HG02763 (cell line): ENCODE results near the gene HTD2.

Experiments used
- ATAC-seq: cut with Tn5 transposase; IDR thresholded peaks from one replicate; pipeline ENCODE4 v1.9.1; 2021; ENCODE audit warnings: mild to moderate bottlenecking, moderate library complexity; ENCODE audit not compliant: unreplicated experiment

Gene HTD2

GRCh38 chr3:58355179-58355578, 48.9 kb downstream of the HTD2 start:
- peak; percentile 60 for ATAC-seq

DNA sequence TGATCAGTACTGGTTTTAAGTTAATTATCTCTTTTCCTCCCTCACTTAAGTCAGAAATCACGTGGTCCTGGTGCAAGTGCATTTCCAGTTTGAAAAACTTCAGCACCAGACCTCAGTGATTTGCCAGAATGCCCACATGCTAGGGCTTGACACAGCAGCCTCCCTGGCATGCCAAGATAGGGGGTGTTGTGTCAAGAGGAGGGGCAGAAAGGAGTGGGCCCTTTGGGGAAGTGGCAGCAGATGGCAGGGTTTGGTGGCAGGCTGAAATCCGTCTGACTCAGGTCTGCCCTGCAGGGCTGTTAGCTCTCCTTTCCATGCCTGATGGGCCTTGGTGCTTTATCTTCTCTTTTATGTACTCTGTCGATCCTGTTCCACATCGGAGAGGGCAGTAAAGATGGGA, 49.7 kb downstream of the HTD2 start:
- no peak for ATAC-seq

DNA sequence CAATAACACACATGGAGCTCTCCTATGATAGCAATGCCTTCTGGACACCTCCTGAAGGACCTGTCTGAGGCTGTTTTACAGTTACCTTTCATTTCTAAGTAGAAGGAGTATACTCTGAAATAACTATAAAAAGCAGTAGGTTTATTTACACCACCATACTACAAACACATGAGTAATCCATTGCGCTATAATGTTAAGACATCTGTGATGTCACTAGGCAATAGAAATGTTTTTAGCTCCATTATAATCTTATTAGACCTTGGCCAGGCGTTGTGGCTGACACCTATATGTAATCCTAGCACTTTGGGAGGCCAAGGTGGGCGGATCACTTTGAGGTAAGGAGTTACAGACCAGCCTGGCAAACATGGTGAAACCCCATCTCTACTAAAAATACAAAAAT, 51.1 kb downstream of the HTD2 start:
- ATAC-seq = no peak

- ATAC-seq = no peak
Observed at GRCh38 chr3:58358092-58358491, 51.8 kb downstream of the HTD2 start.

DNA sequence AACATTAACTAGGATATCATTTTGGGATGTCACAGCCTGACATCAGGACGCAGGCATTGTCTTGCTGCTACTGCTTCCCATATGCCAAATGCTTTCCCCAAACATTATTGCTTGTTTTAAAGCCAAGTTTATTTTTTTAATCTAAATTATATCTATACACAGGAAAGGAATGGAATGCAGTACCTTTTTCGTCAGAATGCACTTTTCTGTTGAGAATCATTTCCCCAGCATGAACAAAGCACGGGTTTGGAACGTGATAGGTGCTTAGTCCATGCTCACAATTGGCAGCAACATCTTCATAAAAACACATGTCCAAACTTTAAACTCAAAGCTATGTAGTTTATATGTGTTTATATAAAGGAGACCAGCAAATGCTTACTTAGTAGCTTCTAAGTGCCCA, 52.5 kb downstream of the HTD2 start:
- no peak for ATAC-seq

DNA sequence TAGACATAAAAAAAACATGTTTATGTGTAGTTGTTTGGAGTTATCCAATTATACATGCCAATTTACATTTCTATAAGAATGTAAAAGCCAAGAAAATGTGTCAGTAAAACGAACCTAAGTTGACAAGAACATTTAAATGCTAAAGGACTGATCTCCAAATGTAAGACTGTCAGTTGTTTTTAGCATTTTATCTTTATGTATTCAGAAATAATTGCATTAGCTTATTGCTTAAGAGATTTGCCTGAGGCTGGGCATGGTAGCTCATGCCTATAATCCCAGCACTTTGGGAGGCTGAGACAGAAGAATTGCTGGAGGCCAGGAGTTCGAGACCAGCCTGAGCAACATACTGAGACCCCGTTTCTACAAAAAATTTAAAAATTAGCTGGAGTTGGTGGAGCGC, 53.3 kb downstream of the HTD2 start:
- ATAC-seq = no peak

GRCh38 chr3:58361866-58362265, 55.5 kb downstream of the HTD2 start:
- ATAC-seq = no peak

DNA sequence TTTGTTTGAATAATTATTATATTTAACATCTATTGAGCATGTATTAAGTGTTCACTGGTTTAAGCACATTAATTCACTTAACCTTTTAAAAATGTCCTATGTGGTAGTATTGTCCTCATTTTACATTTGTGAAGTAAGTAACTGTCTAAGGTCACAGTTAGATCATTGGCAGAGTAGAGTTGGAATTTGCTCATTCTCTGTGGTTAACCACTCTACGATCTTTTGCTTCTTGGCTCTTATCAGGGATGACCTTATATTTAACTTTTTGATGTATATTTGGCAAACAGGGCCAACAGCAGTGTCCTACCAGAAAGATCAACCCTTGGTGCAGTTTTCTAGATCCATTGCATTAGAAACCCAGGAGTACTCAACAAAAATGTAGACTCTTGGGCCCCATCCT, 60.4 kb downstream of the HTD2 start:
- ATAC-seq = no peak

GRCh38 chr3:58369038-58369437, 62.7 kb downstream of the HTD2 start:
- no peak for ATAC-seq
